ENCODE data around the gene PCDHA9. TPM values are rescaled to one million over a fixed set of nuclear protein-coding genes. Genes with fewer than 3 reads are reported as not detected.
"Not testable (repeated sequence)": the region's sequence is repeated elsewhere in the genome, so short reads cannot be mapped to it uniquely, and the experiment has no call there.

The PCDHA9 gene, protein sequence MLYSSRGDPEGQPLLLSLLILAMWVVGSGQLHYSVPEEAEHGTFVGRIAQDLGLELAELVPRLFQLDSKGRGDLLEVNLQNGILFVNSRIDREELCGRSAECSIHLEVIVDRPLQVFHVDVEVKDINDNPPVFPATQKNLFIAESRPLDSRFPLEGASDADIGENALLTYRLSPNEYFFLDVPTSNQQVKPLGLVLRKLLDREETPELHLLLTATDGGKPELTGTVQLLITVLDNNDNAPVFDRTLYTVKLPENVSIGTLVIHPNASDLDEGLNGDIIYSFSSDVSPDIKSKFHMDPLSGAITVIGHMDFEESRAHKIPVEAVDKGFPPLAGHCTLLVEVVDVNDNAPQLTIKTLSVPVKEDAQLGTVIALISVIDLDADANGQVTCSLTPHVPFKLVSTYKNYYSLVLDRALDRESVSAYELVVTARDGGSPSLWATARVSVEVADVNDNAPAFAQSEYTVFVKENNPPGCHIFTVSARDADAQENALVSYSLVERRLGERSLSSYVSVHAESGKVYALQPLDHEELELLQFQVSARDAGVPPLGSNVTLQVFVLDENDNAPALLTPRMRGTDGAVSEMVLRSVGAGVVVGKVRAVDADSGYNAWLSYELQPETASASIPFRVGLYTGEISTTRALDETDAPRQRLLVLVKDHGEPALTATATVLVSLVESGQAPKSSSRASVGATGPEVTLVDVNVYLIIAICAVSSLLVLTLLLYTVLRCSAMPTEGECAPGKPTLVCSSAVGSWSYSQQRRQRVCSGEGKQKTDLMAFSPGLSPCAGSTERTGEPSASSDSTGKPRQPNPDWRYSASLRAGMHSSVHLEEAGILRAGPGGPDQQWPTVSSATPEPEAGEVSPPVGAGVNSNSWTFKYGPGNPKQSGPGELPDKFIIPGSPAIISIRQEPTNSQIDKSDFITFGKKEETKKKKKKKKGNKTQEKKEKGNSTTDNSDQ
- 0.91 TPM for polyA plus RNA-seq (2012; ENCODE audit: insufficient read depth, insufficient read length, low read depth)

- H3K36me3 ChIP-seq; H3K4me3 ChIP-seq (ENCODE audit: low read depth, low read length); H3K9me3 ChIP-seq; H3K27me3 ChIP-seq; H3K4me1 ChIP-seq; DNase-seq: not testable (repeated sequence)
These were observed at the start of gene PCDHA9 for GRCh38 chr5:140848139-140849102. Gene PCDHA9 (plus strand): TSS chr5:140848382. CDS start chr5:140848496, 114 bp downstream.

DNA sequence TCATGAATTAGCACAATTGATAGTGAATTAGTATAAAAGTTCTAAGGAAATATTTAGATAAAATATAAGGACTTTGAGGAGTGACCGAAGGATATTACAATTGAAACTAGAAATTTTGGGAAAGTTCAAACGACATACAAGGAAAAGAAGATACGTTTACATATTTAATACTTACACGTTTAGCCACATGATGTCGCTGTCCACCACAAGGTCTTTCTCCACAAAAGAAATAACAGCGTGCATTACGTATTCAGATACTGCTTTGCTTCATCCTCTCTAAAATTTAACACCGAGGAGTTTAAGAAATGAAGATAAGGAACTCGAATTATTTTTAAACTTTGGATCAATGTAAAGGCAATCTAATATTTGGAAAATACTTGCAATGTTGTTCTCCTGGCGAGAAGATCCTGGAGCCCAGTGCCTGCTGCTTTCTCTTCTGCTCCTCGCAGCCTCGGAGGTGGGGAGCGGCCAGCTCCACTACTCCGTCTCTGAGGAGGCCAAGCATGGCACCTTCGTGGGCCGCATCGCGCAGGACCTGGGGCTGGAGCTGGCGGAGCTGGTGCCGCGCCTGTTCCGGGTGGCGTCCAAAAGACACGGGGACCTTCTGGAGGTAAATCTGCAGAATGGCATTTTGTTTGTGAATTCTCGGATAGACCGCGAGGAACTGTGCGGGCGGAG lies 47.2 kb upstream of the PCDHA9 start, which contains the start of gene PCDHA3:
TSS of gene PCDHA3 (plus strand) at position 242 of the 678 bp plus-strand sequence.
- Histone ChIP-seq H3K4me1 (no peaks in the 10 kb centered on the region), H3K36me3 (peaks cover 8% of the 10 kb centered on the region), H3K27me3 (no peaks in the 10 kb centered on the region), H3K4me3 (ENCODE audit: low read depth, low read length) (no peak within 1 kb of the TSS), H3K9me3 (peaks cover 8% of the 10 kb centered on the region)
- TF ChIP-seq, protein P1, sequence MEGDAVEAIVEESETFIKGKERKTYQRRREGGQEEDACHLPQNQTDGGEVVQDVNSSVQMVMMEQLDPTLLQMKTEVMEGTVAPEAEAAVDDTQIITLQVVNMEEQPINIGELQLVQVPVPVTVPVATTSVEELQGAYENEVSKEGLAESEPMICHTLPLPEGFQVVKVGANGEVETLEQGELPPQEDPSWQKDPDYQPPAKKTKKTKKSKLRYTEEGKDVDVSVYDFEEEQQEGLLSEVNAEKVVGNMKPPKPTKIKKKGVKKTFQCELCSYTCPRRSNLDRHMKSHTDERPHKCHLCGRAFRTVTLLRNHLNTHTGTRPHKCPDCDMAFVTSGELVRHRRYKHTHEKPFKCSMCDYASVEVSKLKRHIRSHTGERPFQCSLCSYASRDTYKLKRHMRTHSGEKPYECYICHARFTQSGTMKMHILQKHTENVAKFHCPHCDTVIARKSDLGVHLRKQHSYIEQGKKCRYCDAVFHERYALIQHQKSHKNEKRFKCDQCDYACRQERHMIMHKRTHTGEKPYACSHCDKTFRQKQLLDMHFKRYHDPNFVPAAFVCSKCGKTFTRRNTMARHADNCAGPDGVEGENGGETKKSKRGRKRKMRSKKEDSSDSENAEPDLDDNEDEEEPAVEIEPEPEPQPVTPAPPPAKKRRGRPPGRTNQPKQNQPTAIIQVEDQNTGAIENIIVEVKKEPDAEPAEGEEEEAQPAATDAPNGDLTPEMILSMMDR (IDR thresholded peaks at IDR 0.05; ENCODE audit: low read depth, low read length) = no peak
- DNase-seq = no peak

DNA sequence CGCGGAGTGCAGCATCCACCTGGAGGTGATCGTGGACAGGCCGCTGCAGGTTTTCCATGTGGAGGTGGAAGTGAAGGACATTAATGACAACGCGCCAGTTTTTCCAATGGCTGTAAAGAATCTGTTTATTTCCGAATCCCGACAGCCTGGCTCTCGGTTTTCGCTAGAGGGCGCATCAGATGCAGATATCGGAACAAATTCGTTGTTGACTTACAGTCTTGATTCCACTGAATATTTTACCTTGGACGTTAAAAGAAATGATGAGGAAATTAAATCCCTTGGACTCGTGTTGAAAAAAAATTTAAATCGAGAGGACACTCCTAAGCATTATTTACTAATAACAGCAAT lies 46.7 kb upstream of the PCDHA9 start:
- no peak overlapping the region for H3K4me3 ChIP-seq (ENCODE audit: low read depth, low read length)
- TF ChIP-seq, protein P1 (IDR thresholded peaks at IDR 0.05; ENCODE audit: low read depth, low read length) = no peak

GRCh38 chr5:140802381-140802780 lies 45.8 kb upstream of the PCDHA9 start:
- H3K27me3 ChIP-seq; H3K4me3 ChIP-seq (ENCODE audit: low read depth, low read length); DNase-seq; H3K4me1 ChIP-seq; H3K9me3 ChIP-seq; H3K36me3 ChIP-seq: not testable (repeated sequence)

More for the DNA sequence above, 46.7 kb upstream of the PCDHA9 start:
- Histone ChIP-seq H3K36me3 (peaks cover 8% of the 10 kb centered on the region), H3K9me3 (peaks cover 8% of the 10 kb centered on the region; the same call in 1 of the 2 replicates), H3K27me3 (no peaks in the 10 kb centered on the region), H3K4me1 (no peaks in the 10 kb centered on the region)
- no peak for DNase-seq

DNA sequence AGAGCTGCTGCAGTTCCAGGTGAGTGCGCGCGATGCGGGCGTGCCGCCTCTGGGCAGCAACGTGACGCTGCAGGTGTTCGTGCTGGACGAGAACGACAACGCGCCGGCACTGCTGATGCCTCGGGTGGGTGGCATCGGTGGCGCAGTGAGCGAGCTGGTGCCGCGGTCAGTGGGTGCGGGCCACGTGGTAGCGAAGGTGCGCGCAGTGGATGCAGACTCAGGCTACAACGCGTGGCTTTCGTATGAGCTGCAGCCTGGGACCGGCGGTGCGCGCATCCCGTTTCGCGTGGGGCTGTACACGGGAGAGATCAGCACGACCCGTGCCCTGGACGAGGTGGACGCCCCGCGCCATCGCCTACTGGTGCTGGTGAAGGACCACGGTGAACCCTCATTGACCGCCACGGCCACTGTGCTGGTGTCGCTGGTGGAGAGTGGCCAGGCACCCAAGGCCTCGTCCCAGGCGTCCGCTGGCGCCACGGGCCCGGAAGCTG lies 45.4 kb upstream of the PCDHA9 start:
- no peak overlapping the region for H3K4me3 ChIP-seq (ENCODE audit: low read depth, low read length)
- peaks cover 8% of the 10 kb centered on the region for H3K36me3 ChIP-seq
- no peaks in the 10 kb centered on the region for H3K27me3 ChIP-seq
- TF ChIP-seq, protein P1 (IDR thresholded peaks at IDR 0.05; ENCODE audit: low read depth, low read length) = no peak
- H3K9me3 ChIP-seq = peaks cover 8% of the 10 kb centered on the region; the same call in 1 of the 2 replicates
- DNase-seq = no peak
- no peaks in the 10 kb centered on the region for H3K4me1 ChIP-seq

Measured in BE2C (cell line).